ENCODE data around the gene AGBL4.

Gene AGBL4

DNA sequence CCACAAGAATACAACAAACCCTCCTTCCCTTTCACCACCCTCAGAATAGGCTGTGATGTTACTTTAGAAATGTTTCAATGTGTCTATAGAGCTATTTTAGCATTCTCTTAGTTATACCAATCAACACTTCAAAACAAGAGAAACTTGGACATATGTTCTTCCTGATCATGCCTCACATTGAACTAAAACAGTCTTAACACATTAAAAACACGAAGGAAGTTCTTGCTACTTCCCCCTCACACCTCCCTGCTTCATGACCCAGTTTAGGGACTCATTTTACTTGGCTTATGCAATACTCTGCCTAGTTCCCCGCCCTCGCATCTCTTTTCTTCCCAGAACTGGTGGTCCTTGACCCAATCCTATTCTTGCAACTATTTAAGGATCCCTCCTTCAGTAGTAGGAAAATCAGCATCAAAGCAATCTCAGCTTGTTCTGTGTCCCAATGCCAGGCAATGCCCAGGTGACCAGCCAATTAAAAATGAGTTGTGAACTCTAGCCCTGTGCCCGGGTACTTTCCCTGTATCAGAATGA, 838.2 kb downstream of the AGBL4 start:
- ATAC-seq = no peak
- TF ChIP-seq, protein P1, sequence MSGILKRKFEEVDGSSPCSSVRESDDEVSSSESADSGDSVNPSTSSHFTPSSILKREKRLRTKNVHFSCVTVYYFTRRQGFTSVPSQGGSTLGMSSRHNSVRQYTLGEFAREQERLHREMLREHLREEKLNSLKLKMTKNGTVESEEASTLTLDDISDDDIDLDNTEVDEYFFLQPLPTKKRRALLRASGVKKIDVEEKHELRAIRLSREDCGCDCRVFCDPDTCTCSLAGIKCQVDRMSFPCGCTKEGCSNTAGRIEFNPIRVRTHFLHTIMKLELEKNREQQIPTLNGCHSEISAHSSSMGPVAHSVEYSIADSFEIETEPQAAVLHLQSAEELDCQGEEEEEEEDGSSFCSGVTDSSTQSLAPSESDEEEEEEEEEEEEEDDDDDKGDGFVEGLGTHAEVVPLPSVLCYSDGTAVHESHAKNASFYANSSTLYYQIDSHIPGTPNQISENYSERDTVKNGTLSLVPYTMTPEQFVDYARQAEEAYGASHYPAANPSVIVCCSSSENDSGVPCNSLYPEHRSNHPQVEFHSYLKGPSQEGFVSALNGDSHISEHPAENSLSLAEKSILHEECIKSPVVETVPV (CRISPR knock-in tag; IDR thresholded peaks at IDR 0.05) = no peak
- TF ChIP-seq RARB (CRISPR knock-in tag; IDR thresholded peaks at IDR 0.05) = no peak
- TF ChIP-seq, protein P2, sequence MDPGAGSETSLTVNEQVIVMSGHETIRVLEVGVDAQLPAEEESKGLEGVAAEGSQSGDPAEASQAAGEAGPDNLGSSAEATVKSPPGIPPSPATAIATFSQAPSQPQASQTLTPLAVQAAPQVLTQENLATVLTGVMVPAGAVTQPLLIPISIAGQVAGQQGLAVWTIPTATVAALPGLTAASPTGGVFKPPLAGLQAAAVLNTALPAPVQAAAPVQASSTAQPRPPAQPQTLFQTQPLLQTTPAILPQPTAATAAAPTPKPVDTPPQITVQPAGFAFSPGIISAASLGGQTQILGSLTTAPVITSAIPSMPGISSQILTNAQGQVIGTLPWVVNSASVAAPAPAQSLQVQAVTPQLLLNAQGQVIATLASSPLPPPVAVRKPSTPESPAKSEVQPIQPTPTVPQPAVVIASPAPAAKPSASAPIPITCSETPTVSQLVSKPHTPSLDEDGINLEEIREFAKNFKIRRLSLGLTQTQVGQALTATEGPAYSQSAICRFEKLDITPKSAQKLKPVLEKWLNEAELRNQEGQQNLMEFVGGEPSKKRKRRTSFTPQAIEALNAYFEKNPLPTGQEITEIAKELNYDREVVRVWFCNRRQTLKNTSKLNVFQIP (CRISPR knock-in tag; IDR thresholded peaks at IDR 0.05; ENCODE audit: borderline replicate concordance, low read depth) = no peak

DNA sequence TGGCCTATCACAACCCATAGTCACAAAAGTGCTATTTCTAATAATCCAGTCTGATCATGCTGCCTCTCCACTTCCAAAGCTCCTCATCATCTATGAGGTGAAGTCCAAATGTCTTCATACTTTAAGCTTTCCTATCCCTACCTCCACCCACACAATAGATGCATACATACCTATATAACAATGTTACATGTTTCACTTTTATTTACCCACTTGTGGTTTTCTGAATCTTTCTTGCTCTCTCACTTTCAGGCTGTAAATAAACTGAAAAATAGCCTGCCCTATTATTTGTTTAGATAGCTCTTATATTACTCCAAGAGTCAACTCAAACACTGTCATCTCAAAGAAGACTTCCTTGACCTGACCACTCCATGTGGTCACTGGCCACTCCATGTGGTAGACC, 840.3 kb downstream of the AGBL4 start:
- no peak for ATAC-seq
- TF ChIP-seq, protein P3, sequence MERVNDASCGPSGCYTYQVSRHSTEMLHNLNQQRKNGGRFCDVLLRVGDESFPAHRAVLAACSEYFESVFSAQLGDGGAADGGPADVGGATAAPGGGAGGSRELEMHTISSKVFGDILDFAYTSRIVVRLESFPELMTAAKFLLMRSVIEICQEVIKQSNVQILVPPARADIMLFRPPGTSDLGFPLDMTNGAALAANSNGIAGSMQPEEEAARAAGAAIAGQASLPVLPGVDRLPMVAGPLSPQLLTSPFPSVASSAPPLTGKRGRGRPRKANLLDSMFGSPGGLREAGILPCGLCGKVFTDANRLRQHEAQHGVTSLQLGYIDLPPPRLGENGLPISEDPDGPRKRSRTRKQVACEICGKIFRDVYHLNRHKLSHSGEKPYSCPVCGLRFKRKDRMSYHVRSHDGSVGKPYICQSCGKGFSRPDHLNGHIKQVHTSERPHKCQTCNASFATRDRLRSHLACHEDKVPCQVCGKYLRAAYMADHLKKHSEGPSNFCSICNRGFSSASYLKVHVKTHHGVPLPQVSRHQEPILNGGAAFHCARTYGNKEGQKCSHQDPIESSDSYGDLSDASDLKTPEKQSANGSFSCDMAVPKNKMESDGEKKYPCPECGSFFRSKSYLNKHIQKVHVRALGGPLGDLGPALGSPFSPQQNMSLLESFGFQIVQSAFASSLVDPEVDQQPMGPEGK (CRISPR knock-in tag; IDR thresholded peaks at IDR 0.05; ENCODE audit: borderline replicate concordance) = no peak
- TF ChIP-seq ZNF8 (CRISPR knock-in tag; IDR thresholded peaks at IDR 0.05) = no peak

DNA sequence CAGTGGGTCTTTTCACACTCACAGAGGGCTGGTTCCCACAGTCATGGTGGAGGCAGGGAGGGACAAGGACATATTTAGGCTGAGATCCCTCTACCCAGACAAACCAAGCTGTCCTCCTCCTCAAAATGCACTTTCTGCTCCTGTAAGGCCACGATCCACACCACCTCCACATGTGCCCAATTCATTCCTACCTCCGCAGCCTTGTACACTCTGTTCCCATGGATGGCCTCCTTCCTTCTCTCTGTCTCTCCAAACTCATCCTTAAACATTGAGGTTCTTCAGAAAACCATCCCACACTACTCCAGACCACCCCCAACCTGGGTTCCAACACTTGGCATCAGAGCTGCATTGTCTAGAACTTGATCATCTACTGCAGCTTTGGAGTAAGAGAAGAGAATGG, 842.7 kb downstream of the AGBL4 start:
- no peak for ATAC-seq
- no peak for TF ChIP-seq ISL1 (CRISPR knock-in tag; IDR thresholded peaks at IDR 0.05)
- TF ChIP-seq, protein P1 (CRISPR knock-in tag; IDR thresholded peaks at IDR 0.05) = no peak
- no peak for TF ChIP-seq TOX (CRISPR knock-in tag; IDR thresholded peaks at IDR 0.05; ENCODE audit: borderline replicate concordance)
- TF ChIP-seq ZNF8 (CRISPR knock-in tag; IDR thresholded peaks at IDR 0.05) = no peak
- TF ChIP-seq RARB (CRISPR knock-in tag; IDR thresholded peaks at IDR 0.05) = no peak
- TF ChIP-seq ZC3H10 (CRISPR knock-in tag; IDR thresholded peaks at IDR 0.05) = no peak
- TF ChIP-seq PPARA (CRISPR knock-in tag; IDR thresholded peaks at IDR 0.05; ENCODE audit: borderline replicate concordance) = no peak
- no peak for TF ChIP-seq ZNF70 (CRISPR knock-in tag; IDR thresholded peaks at IDR 0.05)
- no peak for TF ChIP-seq BACH2 (CRISPR knock-in tag; IDR thresholded peaks at IDR 0.05; ENCODE audit: borderline replicate concordance)
- TF ChIP-seq, protein P3 (CRISPR knock-in tag; IDR thresholded peaks at IDR 0.05; ENCODE audit: borderline replicate concordance) = no peak
- TF ChIP-seq SNAI2 (CRISPR knock-in tag; IDR thresholded peaks at IDR 0.05) = no peak
- no peak for TF ChIP-seq OSR1 (CRISPR knock-in tag; IDR thresholded peaks at IDR 0.05)
- TF ChIP-seq ESRRG (CRISPR knock-in tag; IDR thresholded peaks at IDR 0.05) = no peak
- TF ChIP-seq, protein P2 (CRISPR knock-in tag; IDR thresholded peaks at IDR 0.05; ENCODE audit: borderline replicate concordance, low read depth) = no peak
- no peak for TF ChIP-seq CSDC2 (CRISPR knock-in tag; IDR thresholded peaks at IDR 0.05)
- TF ChIP-seq ZFP3 (CRISPR knock-in tag; IDR thresholded peaks at IDR 0.05) = no peak
- no peak for TF ChIP-seq ZFP30 (CRISPR knock-in tag; IDR thresholded peaks at IDR 0.05)
- no peak for TF ChIP-seq TCF4 (CRISPR knock-in tag; IDR thresholded peaks at IDR 0.05; ENCODE audit: borderline replicate concordance)
- TF ChIP-seq ZNF565 (CRISPR knock-in tag; conservative IDR thresholded peaks at IDR 0.05; ENCODE audit: low read depth) = no peak
- TF ChIP-seq, protein P4, sequence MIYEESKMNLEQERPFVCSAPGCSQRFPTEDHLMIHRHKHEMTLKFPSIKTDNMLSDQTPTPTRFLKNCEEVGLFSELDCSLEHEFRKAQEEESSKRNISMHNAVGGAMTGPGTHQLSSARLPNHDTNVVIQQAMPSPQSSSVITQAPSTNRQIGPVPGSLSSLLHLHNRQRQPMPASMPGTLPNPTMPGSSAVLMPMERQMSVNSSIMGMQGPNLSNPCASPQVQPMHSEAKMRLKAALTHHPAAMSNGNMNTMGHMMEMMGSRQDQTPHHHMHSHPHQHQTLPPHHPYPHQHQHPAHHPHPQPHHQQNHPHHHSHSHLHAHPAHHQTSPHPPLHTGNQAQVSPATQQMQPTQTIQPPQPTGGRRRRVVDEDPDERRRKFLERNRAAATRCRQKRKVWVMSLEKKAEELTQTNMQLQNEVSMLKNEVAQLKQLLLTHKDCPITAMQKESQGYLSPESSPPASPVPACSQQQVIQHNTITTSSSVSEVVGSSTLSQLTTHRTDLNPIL (CRISPR knock-in tag; IDR thresholded peaks at IDR 0.05; ENCODE audit: low read depth) = no peak
